GM18502 (cell line): ENCODE data around the gene GLI3.

Experiments
- ATAC-seq: cut with Tn5 transposase; IDR thresholded peaks from one replicate; pipeline ENCODE4 v1.9.1; 2021; ENCODE audit warnings: mild to moderate bottlenecking; ENCODE audit not compliant: unreplicated experiment, poor library complexity

GLI3 gene

GRCh38 chr7:42237811-42238541 is 967 bp upstream of the GLI3 start:
- ATAC-seq: peak; percentile 4

- ATAC-seq: peak; percentile 37
These were observed 588 bp downstream of the GLI3 start for GRCh38 chr7:42236266-42236975.

DNA sequence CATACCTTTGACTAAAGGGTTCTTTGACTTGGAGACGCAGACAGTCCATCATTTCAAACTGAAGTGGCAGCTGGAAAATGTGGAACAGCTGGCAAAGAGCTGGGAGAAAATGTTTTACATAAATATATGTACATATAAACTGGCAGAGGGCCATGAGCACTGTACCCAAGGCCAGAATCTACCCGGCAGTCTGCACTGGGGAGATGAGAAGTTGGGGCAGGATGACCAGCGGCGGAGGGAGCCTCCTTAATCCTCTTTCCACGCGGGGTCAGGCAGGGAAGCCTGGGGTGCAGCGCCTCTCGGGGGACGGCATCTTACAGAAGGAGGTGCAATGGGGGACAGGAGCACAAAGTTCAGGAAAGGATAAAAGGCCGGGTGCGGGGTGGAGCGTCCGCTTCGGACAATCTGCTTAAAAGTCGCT is 1.3 kb downstream of the GLI3 start:
- no peak for ATAC-seq

- no peak for ATAC-seq
These were observed 2.3 kb downstream of the GLI3 start for GRCh38 chr7:42234736-42235135.

GRCh38 chr7:42233695-42234331 is 3.2 kb downstream of the GLI3 start:
- ATAC-seq: no peak

DNA sequence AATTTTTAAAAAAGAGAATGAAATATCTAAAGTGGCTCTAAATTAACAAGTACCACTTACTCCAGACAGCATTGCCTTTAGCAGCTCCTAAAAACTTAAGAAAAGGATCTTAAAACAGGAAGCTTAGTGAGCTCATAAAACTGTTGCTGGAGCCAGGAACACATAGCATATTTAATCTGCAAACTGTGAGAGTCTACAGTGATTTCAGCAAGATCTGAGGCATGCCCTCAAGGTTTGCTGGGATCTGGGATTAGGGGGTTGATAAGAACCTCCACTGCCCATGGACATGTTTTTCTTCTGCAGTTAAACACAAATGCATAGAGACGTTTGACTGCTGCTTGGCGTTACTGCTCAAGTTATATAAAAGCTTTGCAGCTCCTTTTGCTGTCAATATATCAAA is 3.8 kb downstream of the GLI3 start:
- ATAC-seq: no peak

DNA sequence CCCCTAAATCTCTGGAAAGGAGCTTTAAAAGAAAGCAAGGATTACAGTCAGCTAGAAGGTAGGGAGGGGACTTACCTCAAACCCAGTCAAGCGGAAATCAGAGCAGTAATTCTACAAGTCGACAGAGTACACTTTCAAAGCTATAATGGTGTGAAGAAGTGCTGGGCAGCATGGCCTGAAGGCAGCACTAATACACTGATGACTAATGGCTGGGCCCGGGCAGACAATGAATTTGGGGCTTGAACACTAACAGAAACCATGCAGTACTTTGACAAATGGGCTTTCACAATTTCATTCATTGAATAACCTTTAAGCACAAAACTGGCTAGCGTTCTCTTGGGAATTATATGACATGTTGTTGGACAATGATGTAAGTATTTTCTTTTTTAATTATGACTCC is 4.7 kb downstream of the GLI3 start:
- ATAC-seq: no peak

GRCh38 chr7:42231043-42231787 is 5.8 kb downstream of the GLI3 start:
- no peak for ATAC-seq

DNA sequence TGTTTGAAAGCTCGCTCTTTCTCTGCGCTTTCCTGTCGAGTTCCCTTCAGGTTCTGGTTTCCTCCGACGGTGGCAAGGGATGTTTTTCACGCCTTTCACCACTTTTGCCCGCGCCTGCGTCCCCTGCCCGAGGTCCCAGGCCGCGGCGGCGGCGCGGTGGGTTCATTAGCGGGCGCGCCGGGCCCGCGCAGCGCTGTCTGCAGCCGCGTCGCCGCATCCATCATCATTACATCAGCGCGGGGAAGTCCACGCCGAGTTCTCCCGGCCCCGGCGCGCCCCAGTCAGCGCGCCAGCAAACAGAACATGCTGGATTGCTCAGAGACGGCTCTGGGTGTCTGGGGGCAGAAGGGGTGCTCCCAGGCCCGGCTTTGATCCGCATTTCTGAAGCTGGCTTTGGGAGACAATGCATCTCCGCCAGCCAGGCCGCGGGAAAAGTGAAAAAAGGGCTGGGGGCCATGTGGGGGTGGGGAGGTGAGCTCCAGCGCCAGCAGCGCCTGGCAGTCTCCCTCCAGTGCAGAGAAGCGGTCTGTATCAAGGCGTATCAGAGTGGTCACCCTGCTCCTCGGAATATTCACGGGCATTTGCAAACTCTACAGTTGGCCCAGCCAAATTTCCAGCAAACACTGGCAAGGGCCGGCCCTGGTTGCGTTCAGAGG is 8.9 kb downstream of the GLI3 start:
- peak; percentile 48 for ATAC-seq

DNA sequence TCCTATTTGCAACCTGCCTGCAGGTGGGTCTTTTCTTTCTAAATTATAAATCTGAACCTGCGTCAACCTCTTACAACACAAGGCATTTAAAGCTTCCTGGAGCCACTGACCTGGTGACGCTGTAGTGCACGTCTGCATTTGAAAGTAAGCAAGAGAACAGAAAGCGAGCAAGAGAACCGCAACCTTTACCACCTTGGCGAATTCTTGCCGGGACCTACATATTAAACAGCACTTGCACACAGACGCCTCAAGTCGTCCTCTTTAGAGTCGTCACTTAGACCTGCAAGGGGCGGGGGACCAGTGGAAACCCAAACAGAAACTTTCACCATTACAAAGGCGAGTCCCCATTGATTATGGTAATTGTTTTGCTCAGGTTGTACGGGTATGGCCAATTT is 9.5 kb downstream of the GLI3 start:
- ATAC-seq: peak; percentile 83

GRCh38 chr7:42227021-42227420 is 10.0 kb downstream of the GLI3 start:
- ATAC-seq: no peak

DNA sequence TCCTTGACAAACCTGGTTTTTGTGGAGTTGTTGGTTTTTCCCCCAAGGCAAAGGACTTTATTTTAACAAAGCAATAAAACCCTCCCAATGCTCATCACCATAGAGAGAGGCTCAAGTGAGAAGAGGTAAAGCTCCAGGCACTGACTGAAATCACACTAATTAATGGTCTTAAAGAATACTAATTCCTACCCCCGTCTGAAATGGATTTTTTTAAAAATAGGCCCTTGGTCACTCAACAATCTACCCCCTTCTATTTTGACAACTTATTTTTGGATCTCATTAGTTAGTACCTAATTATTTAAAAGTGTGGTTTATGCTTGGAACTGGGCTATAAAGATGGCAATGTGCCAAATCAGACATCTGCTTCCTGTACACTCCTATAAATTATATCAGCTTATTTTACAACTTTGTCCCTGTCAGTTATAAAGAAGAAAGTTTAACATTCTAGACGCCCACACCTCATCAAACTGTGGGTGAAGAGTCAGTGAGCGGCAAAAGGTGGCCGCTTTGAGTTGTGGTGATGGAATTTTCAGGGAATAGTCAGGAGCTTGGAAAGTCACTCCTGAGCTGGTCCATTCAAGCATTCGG is 10.6 kb downstream of the GLI3 start:
- ATAC-seq: no peak

DNA sequence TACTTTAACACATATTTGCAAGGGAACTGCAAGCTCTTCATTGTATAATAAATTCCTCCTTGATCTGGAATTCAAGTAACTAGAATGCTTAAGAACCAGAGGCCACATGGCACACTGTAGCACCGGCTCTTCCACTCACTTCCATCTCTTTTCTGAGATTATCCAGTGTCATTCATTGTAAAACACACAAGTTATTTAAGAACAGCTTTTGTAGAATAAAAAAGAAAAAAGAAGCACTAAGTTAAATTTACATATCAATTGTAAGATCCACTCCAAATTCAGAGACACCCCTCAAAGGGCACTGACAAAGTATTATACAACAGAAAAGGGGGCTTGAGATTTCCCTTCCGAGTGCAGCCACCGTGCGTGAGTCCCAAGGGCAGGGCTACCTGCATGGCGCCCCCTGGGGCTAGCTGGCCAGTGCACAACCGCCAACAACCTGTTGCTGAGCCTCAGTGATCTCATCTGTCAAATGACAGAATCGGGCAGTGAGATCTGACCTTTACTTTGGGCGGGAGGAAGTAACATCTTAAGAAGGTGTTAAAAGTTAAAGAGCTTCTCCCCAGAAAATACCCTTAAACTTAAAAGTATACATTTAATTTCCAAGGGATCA is 12.5 kb downstream of the GLI3 start:
- ATAC-seq: no peak

DNA sequence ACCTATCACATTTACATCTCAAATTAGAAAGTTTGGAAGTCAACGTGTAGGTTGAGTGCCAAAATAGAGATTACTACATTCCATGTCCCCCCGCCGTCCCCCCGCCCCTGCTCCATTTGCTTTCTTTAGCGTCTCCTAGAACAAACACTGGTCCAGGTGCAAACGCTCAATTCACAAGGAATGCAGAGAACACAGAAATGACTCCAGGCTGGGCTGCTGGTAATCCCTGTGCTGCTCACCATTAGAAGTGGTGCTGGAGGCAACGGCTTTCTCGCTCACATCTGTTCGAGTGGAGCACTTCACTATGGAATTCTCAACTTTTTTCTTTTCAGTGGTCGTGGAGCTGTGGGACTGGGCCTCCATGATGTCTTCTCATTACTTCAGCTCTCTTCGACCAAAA is 14.1 kb downstream of the GLI3 start:
- no peak for ATAC-seq

GRCh38 chr7:42222125-42222524 is 14.9 kb downstream of the GLI3 start:
- no peak for ATAC-seq

DNA sequence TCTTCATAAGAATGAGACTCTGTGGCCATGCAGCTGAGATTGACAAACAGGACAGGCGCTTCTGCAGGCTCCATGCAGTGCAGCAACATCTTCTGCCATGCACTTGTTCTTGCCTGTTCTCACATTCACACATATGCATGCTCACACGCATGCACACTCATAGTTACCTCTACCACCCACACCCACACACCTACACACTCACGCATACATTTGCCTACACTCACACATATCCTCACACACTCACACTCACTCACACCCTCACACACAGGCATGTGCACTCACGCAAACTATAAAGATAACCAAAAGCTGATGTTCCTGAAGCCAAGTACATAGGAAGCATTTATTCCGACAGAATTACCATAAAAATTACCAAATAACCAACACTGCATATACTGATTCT is 15.7 kb downstream of the GLI3 start:
- no peak for ATAC-seq

DNA sequence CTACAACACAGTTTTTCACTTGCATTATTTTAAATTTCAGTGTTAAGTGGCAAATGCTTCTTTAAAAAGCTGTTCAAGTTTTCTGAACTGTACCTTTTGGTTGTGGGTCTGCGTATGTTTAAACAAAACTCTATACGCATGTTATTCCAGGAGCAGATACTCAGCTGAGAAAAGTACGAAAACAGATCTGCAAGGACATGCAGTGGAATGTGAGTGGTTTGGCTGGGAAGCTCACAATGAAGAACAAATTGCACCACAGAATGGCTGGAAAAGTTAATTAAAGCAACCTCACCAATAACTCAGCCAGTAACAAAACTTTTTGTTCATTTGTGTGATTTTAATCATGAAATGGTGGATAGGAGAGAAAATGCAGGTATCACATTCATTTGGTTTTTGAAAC is 17.6 kb downstream of the GLI3 start:
- ATAC-seq: no peak

GRCh38 chr7:42218248-42218647 is 18.8 kb downstream of the GLI3 start:
- ATAC-seq: no peak

- no peak for ATAC-seq
These were observed 19.5 kb downstream of the GLI3 start for GRCh38 chr7:42217548-42217947.

GRCh38 chr7:42217053-42217452 is 20.0 kb downstream of the GLI3 start:
- no peak for ATAC-seq
